IMR-90 (cell line): ENCODE measurements around the gene THAP9. TPM values are rescaled to one million over a fixed set of nuclear protein-coding genes. Genes with fewer than 3 reads are reported as not detected.

Experiments used
- ATAC-seq: fragments of 200-7000 bp; cut with Tn5 transposase; 2 replicates; pipeline ENCODE4 v1.9.1; 2020; ENCODE audit warnings: low read depth, mild to moderate bottlenecking, moderate library complexity
- BruUV-seq: library from RNA; stranded (reverse); fragments of 400-500 nt; replicated peaks from 2 replicates; lab custom pipeline; 2021; lab: Mats Ljungman, UMichigan
- CTCF ChIA-PET: fragments of 300-600 bp; formaldehyde crosslinking; extraction: SDS; loops from one replicate; lab custom pipeline; 2021; ENCODE audit warnings: antibody characterized with exemption; lab: Yijun Ruan, JAX
- POLR2A ChIA-PET: fragments of 300-600 bp; sonication (Branson Sonifier 250); formaldehyde crosslinking; loops from one replicate; lab custom pipeline; 2022; ENCODE audit warnings: antibody characterized with exemption; ENCODE audit not compliant: unreplicated experiment; lab: Charles Lee
- DNase-seq: peaks from one replicate; pipeline ENCODE4 v3.0.0; 2013
- H2AFZ ChIP-seq: replicated peaks from 2 replicates; pipeline ENCODE3; 2013; ENCODE audit warnings: low read length, mild to moderate bottlenecking; ENCODE audit not compliant: poor library complexity
- H2AK5ac ChIP-seq: 2 replicates; pipeline ENCODE4 v1.6.1; 2013; ENCODE audit warnings: low read depth, low read length, inconsistent platforms
- H2AK9ac ChIP-seq: replicated peaks from 2 replicates; pipeline ENCODE3; 2013; ENCODE audit warnings: mild to moderate bottlenecking, low read depth, low read length, moderate library complexity; ENCODE audit not compliant: poor library complexity
- H2BK120ac ChIP-seq: 2 replicates; pipeline ENCODE4 v1.6.1; 2013; ENCODE audit warnings: low read depth, low read length, inconsistent platforms
- H2BK15ac ChIP-seq: 3 replicates; pipeline ENCODE4 v1.6.1; 2013; ENCODE audit warnings: low read depth, low read length, inconsistent platforms
- H2BK20ac ChIP-seq: 2 replicates; pipeline ENCODE4 v1.6.1; 2013; ENCODE audit warnings: low read depth, mild to moderate bottlenecking, inconsistent platforms, low read length, moderate library complexity
- H2BK5ac ChIP-seq: 2 replicates; pipeline ENCODE4 v1.6.1; 2013; ENCODE audit warnings: mild to moderate bottlenecking, low read depth, low read length, inconsistent platforms; ENCODE audit not compliant: poor library complexity, severe bottlenecking
- H3K14ac ChIP-seq: replicated peaks from 2 replicates; pipeline ENCODE4 v1.6.1; 2013; ENCODE audit warnings: low read depth, low read length, inconsistent platforms
- H3K18ac ChIP-seq: 2 replicates; pipeline ENCODE4 v1.6.1; 2013; ENCODE audit warnings: low read depth, low read length, control low read depth
- H3K23ac ChIP-seq: 2 replicates; pipeline ENCODE4 v1.6.1; 2013; ENCODE audit warnings: low read depth, low read length, inconsistent platforms
- H3K27ac ChIP-seq: 2 replicates; pipeline ENCODE4 v1.5.1; 2013; ENCODE audit warnings: mild to moderate bottlenecking, control low read depth, low read length; ENCODE audit not compliant: insufficient read depth
- H3K27me3 ChIP-seq: 2 replicates; pipeline ENCODE4 v1.6.1; 2013; ENCODE audit warnings: low read length; ENCODE audit not compliant: control insufficient read depth, insufficient read depth
- H3K36me3 ChIP-seq: 2 replicates; pipeline ENCODE4 v1.6.1; 2013; ENCODE audit warnings: low read length, mixed read lengths; ENCODE audit not compliant: control insufficient read depth, insufficient read depth
- H3K4ac ChIP-seq: 2 replicates; pipeline ENCODE4 v1.6.1; 2013; ENCODE audit warnings: low read depth, low read length, inconsistent platforms
- H3K4me1 ChIP-seq: 2 replicates; pipeline ENCODE4 v1.6.1; 2013; ENCODE audit warnings: low read length, mixed read lengths; ENCODE audit not compliant: control insufficient read depth, insufficient read depth
- H3K4me2 ChIP-seq: 2 replicates; pipeline ENCODE4 v1.6.1; 2013; ENCODE audit warnings: low read depth, mild to moderate bottlenecking, control low read depth, low read length, moderate library complexity
- H3K4me3 ChIP-seq: 2 replicates; pipeline ENCODE4 v1.5.1; 2013; ENCODE audit warnings: low read depth, mild to moderate bottlenecking, control low read depth, low read length, moderate library complexity; ENCODE audit not compliant: insufficient read depth
- H3K56ac ChIP-seq: 2 replicates; pipeline ENCODE4 v1.6.1; 2013; ENCODE audit warnings: low read length, inconsistent platforms; ENCODE audit not compliant: insufficient read depth; ENCODE audit errors: extremely low read depth
- H3K79me1 ChIP-seq, 2 experiments: 2 replicates each; pipeline ENCODE4 v1.6.1; 2013; ENCODE audit warnings: low read length in 2 of 2, inconsistent platforms in 1 of 2, low read depth in 1 of 2
- H3K9ac ChIP-seq: 2 replicates; pipeline ENCODE4 v1.6.1; 2013; ENCODE audit warnings: low read depth, low read length, control low read depth
- H3K9me1 ChIP-seq: 2 replicates; pipeline ENCODE4 v1.6.1; 2013; ENCODE audit warnings: low read length, inconsistent platforms; ENCODE audit not compliant: insufficient read depth
- H3K9me3 ChIP-seq: 2 replicates; pipeline ENCODE4 v1.6.1; 2013; ENCODE audit warnings: low read length; ENCODE audit not compliant: control insufficient read depth, insufficient read depth
- H4K20me1 ChIP-seq: 2 replicates; pipeline ENCODE4 v1.6.1; 2013; ENCODE audit warnings: low read length, inconsistent platforms; ENCODE audit not compliant: insufficient read depth
- H4K5ac ChIP-seq: 2 replicates; pipeline ENCODE4 v1.6.1; 2013; ENCODE audit warnings: mild to moderate bottlenecking, low read depth, low read length, control low read depth
- H4K8ac ChIP-seq, 2 experiments: 2 replicates each; pipeline ENCODE4 v1.6.1; 2013; ENCODE audit warnings: low read depth in 2 of 2, low read length in 2 of 2, control low read depth in 1 of 2, inconsistent platforms in 1 of 2
- H4K91ac ChIP-seq: 2 replicates; pipeline ENCODE4 v1.6.1; 2013; ENCODE audit warnings: low read depth, low read length, inconsistent platforms; ENCODE audit not compliant: insufficient read depth
- BHLHE40 ChIP-seq: fragments of 150-350 bp; IDR thresholded peaks from 2 replicates; pipeline ENCODE4 v1.6.1; 2016; ENCODE audit warnings: mild to moderate bottlenecking, low read depth, low read length
- CHD1 ChIP-seq: IDR thresholded peaks from 2 replicates; pipeline ENCODE4 v1.6.1; 2012; ENCODE audit warnings: low read depth, low read length, improper control_type of control experiment
- CTCF ChIP-seq: conservative IDR thresholded peaks from 2 replicates; pipeline ENCODE4 v1.5.1; 2012; ENCODE audit warnings: mild to moderate bottlenecking, low read depth, low read length, improper control_type of control experiment
- ELK1 ChIP-seq: fragments of 150-350 bp; IDR thresholded peaks from 2 replicates; pipeline ENCODE4 v1.6.1; 2016; ENCODE audit warnings: low read depth, mild to moderate bottlenecking, low read length, moderate library complexity, borderline replicate concordance
- NFE2L2 ChIP-seq: fragments of 150-350 bp; IDR thresholded peaks from 2 replicates; pipeline ENCODE4 v1.6.1; 2016; ENCODE audit warnings: low read depth, mild to moderate bottlenecking, low read length
- POLR2A ChIP-seq: IDR thresholded peaks from 2 replicates; pipeline ENCODE4 v1.6.1; 2012; ENCODE audit warnings: mild to moderate bottlenecking, low read depth, low read length
- RAD21 ChIP-seq: IDR thresholded peaks from 2 replicates; pipeline ENCODE4 v1.6.1; 2012; ENCODE audit warnings: low read length, improper control_type of control experiment
- RCOR1 ChIP-seq: IDR thresholded peaks from 2 replicates; pipeline ENCODE4 v1.6.1; 2012; ENCODE audit warnings: mild to moderate bottlenecking, low read length, improper control_type of control experiment; ENCODE audit not compliant: insufficient replicate concordance
- SMC3 ChIP-seq: fragments of 150-350 bp; IDR thresholded peaks from 2 replicates; pipeline ENCODE4 v1.6.1; 2016; ENCODE audit warnings: low read depth, mild to moderate bottlenecking, antibody characterized with exemption, low read length, moderate library complexity
- WGBS, 2 experiments: methylation state at CpG; one replicate each; pipeline versions ENCODE4 v1.1.5 to v1.1.7; 2013; ENCODE audit warnings: missing lambda C conversion rate in 2 of 2; ENCODE audit not compliant: insufficient read length in 1 of 2; ENCODE audit errors: extremely low coverage in 2 of 2; 5-methylcytosine and 5-hydroxymethylcytosine counted together
- dilution Hi-C: fragments of 300-500 bp; cut with HindIII; formaldehyde crosslinking; loops from one replicate; pipeline ENCODE4 v1.14.3; 2018; ENCODE audit warnings: low sequenced_read_pairs; ENCODE audit not compliant: unreplicated experiment
- in situ Hi-C: fragments of 300-500 bp; cut with MboI; formaldehyde crosslinking; loops from 3 replicates; pipeline ENCODE4 v1.14.3; 2019; ENCODE audit warnings: low sequenced_read_pairs, inconsistent platforms, mixed read lengths
- intact Hi-C: fragments of 100-400 bp; cut with micrococcal nuclease; formaldehyde crosslinking; loops from 2 replicates; pipeline ENCODE4 v1.10.0; 2022
- polyA plus RNA-seq, 3 experiments: library from polyadenylated mRNA; depleted of rRNA; stranded (reverse); fragments of >200 nt; gene quantifications; 2 replicates each; pipeline ENCODE4 v1.2.3, GENCODE V29; 2012; ENCODE audit warnings: low replicate concordance in 1 of 3
- total RNA-seq: library from RNA; depleted of rRNA; stranded (reverse); fragments of >200 nt; gene quantifications from 2 replicates; pipeline ENCODE4 v1.2.3, GENCODE V29; 2012

The THAP9 gene
- total and polyA plus RNA-seq, 2 of the 4 experiments (the other 2 are of a cell fraction) = 0.86 to 2.9 TPM

GRCh38 chr4:82913305-82913704, 12.8 kb downstream of the THAP9 start:
- H3K9me1 ChIP-seq = no peaks in the 10 kb centered on the region
- H3K4ac ChIP-seq = no peak overlapping the region
- no peak overlapping the region for H2BK20ac ChIP-seq
- POLR2A ChIA-PET = no interaction called here
- H3K79me1 ChIP-seq = no peaks in the 10 kb centered on the region
- in situ Hi-C loops = no loop called here
- no peak overlapping the region for H3K23ac ChIP-seq
- H3K14ac ChIP-seq = no peak overlapping the region
- no peak overlapping the region for H4K91ac ChIP-seq
- H2AFZ ChIP-seq = no peak overlapping the region
- DNase-seq (peak; percentile 35), ATAC-seq (peak; percentile 64)
- no peaks in the 10 kb centered on the region for H4K20me1 ChIP-seq
- TF ChIP-seq CTCF = no peak
- TF ChIP-seq SMC3 = no peak
- TF ChIP-seq CHD1 = no peak
- TF ChIP-seq ELK1 = no peak
- no peak for TF ChIP-seq POLR2A
- TF ChIP-seq RAD21 = no peak
- TF ChIP-seq BHLHE40 = no peak
- no peak for TF ChIP-seq NFE2L2
- no peak for TF ChIP-seq RCOR1
- no peaks in the 10 kb centered on the region for H3K4me1 ChIP-seq
- no TSS peak for BruUV-seq
- H2BK5ac ChIP-seq = no peak overlapping the region
- no peak overlapping the region for H2BK120ac ChIP-seq
- no peak overlapping the region for H3K27ac ChIP-seq
- H4K5ac ChIP-seq = no peak overlapping the region
- no peaks in the 10 kb centered on the region for H3K9me3 ChIP-seq
- no peak overlapping the region for H3K18ac ChIP-seq
- H3K27me3 ChIP-seq = no peaks in the 10 kb centered on the region
- no peak overlapping the region for H4K8ac ChIP-seq
- dilution Hi-C loops = no loop called here
- H3K56ac ChIP-seq = no peak overlapping the region
- WGBS, 2 experiments = no CpG with 5 or more reads among the region's 2 CpGs
- H2BK15ac ChIP-seq = no peak overlapping the region
- intact Hi-C loops = no loop called here
- no peak overlapping the region for H2AK9ac ChIP-seq
- H3K36me3 ChIP-seq = peaks cover 3% of the 10 kb centered on the region; the same call in 1 of the 2 replicates
- no peak overlapping the region for H3K4me3 ChIP-seq
- H3K4me2 ChIP-seq = no peak overlapping the region
- H2AK5ac ChIP-seq = no peak overlapping the region
- CTCF ChIA-PET = interaction anchor here (0.6 kb wide), 1 partner anchor 15 kb away, joined by 3 read pairs; no protein-coding TSS in a partner anchor
- H3K9ac ChIP-seq = no peak overlapping the region
